Liver (tissue), 3 donors: Measurements from ENCODE around the gene CCNB1IP1.
A peak's percentile ranks its signal among the peaks of the same experiment; 100 is the strongest.

Experiments
- ATF3 ChIP-seq: IDR thresholded peaks from 2 replicates; pipeline ENCODE4 v1.6.1; 2016; ENCODE audit warnings: antibody characterized with exemption
- CTCF ChIP-seq: fragments of 150-350 bp; IDR thresholded peaks from 2 replicates; pipeline ENCODE4 v1.5.1; 2017; ENCODE audit warnings: improper control_type of control experiment, low read depth, low read length; ENCODE audit not compliant: missing input control
- EGR1 ChIP-seq, 2 donors: IDR thresholded peaks; 2 replicates each; pipeline ENCODE4 v1.6.1; 2016 to 2018; ENCODE audit warnings: antibody characterized with exemption in 2 of 2, low read depth in 2 of 2
- FOXA2 ChIP-seq: IDR thresholded peaks from 2 replicates; pipeline ENCODE4 v1.6.1; 2016; ENCODE audit warnings: antibody characterized with exemption
- GABPA ChIP-seq, 2 donors: IDR thresholded peaks in 1 of 2; conservative IDR thresholded peaks in 1 of 2; 2 replicates each; pipeline ENCODE4 v1.6.1; 2016; ENCODE audit warnings: antibody characterized with exemption in 2 of 2, mild to moderate bottlenecking in 1 of 2, moderate library complexity in 1 of 2
- HNF4G ChIP-seq: IDR thresholded peaks from 2 replicates; pipeline ENCODE4 v1.6.1; 2016; ENCODE audit warnings: antibody characterized with exemption
- JUND ChIP-seq, 2 donors: IDR thresholded peaks; 2 replicates each; pipeline ENCODE4 v1.6.1; 2016; ENCODE audit warnings: antibody characterized with exemption in 2 of 2
- RAD21 ChIP-seq, 2 donors: IDR thresholded peaks; 2 replicates each; pipeline ENCODE4 v1.6.1; 2016; ENCODE audit warnings: antibody characterized with exemption in 2 of 2, mild to moderate bottlenecking in 2 of 2
- REST ChIP-seq: IDR thresholded peaks from 2 replicates; pipeline ENCODE4 v1.6.1; 2016; ENCODE audit warnings: antibody characterized with exemption, mild to moderate bottlenecking
- RXRA ChIP-seq, 2 donors: IDR thresholded peaks; 2 replicates each; pipeline ENCODE4 v1.6.1; 2017 to 2018; ENCODE audit warnings: antibody characterized with exemption in 2 of 2, mild to moderate bottlenecking in 1 of 2
- SP1 ChIP-seq: IDR thresholded peaks from 2 replicates; pipeline ENCODE4 v1.6.1; 2018; ENCODE audit warnings: antibody characterized with exemption, mild to moderate bottlenecking
- TAF1 ChIP-seq: conservative IDR thresholded peaks from 2 replicates; pipeline ENCODE4 v1.6.1; 2016; ENCODE audit warnings: antibody characterized with exemption, mild to moderate bottlenecking
- YY1 ChIP-seq: IDR thresholded peaks from 2 replicates; pipeline ENCODE4 v1.6.1; 2016; ENCODE audit warnings: antibody characterized with exemption, mild to moderate bottlenecking
- donor health status: healthy.
- donor health status: healthy.

- TF ChIP-seq CTCF: no peak
- TF ChIP-seq ATF3: no peak
- TF ChIP-seq GABPA (IDR thresholded peaks at IDR 0.05 in 1 of 2, conservative IDR thresholded peaks at IDR 0.05 in 1 of 2): no peak
- no peak for TF ChIP-seq EGR1 (IDR thresholded peaks at IDR 0.05; ENCODE audit: low read depth in 2 of 2)
- peak; percentile 0 for TF ChIP-seq SP1
- TF ChIP-seq YY1: no peak
- no peak for TF ChIP-seq JUND (IDR thresholded peaks at IDR 0.05)
- TF ChIP-seq TAF1: no peak
- no peak for TF ChIP-seq RAD21 (IDR thresholded peaks at IDR 0.05)
- TF ChIP-seq FOXA2: no peak
- no peak for TF ChIP-seq REST
- no peak for TF ChIP-seq RXRA (IDR thresholded peaks at IDR 0.05)
- no peak for TF ChIP-seq HNF4G
These were observed 27.0 kb downstream of the CCNB1IP1 start for GRCh38 chr14:20306079-20306423.
